ENCODE results near the gene STIP1. TPM values are rescaled to one million over a fixed set of nuclear protein-coding genes. Genes with fewer than 3 reads are reported as not detected.
A peak's percentile ranks its signal among the peaks of the same experiment; 100 is the strongest.

STIP1 gene
- total and polyA plus RNA-seq, 10 donors, result 30.1 to 111 (median 68.7) TPM

- no peak for TF ChIP-seq POLR2A (IDR thresholded peaks at IDR 0.05)
- TF ChIP-seq POLR2AphosphoS5 (IDR thresholded peaks at IDR 0.05), result no peak
- TF ChIP-seq CTCF (IDR thresholded peaks at IDR 0.05 in 8 of 11, conservative IDR thresholded peaks at IDR 0.05 in 3 of 11), result peak in 1 of 11 experiments; percentile 4
- 77 to 93% (median 86%) methylated on average over 10 to 15 of the region's 15 CpGs for WGBS, 5 donors
- peak overlapping the region in 4 of 8 donors; percentile 33 to 59 (median 48) for H3K27ac ChIP-seq
- H3K4me3 ChIP-seq, result no peak overlapping the region
- intact Hi-C loops (cut with DNase I; ENCODE audit: low total_unique reads), result loop anchor here (5.0 kb wide), 1 partner anchor 383 kb away; the partner anchor contains the start of gene ZFTA
- no peaks in the 10 kb centered on the region for H3K36me3 ChIP-seq
- H3K9me3 ChIP-seq, result no peaks in the 10 kb centered on the region
- H3K4me1 ChIP-seq, result peaks cover 13 to 73% (median 43%) of the 10 kb centered on the region in 6 donors
- DNase-seq, result no peak
- no peaks in the 10 kb centered on the region for H3K27me3 ChIP-seq (replicated peaks in 1 of 7)
Measured at GRCh38 chr11:64150051-64150450, 35.9 kb upstream of the STIP1 start.

- H3K36me3 ChIP-seq, result no peaks in the 10 kb centered on the region
- intact Hi-C loops (cut with DNase I; ENCODE audit: low total_unique reads), result loop anchor here (5.0 kb wide), 1 partner anchor 383 kb away; the partner anchor contains the start of gene ZFTA
- peak overlapping the region in 6 of 8 donors; percentile 19 to 59 (median 44) for H3K27ac ChIP-seq
- no peak overlapping the region for H3K4me3 ChIP-seq
- TF ChIP-seq CTCF (IDR thresholded peaks at IDR 0.05 in 8 of 11, conservative IDR thresholded peaks at IDR 0.05 in 3 of 11) (no peak), POLR2AphosphoS5 (IDR thresholded peaks at IDR 0.05) (peak in 2 of 3 donors; percentile 59 to 67)
- H3K4me1 ChIP-seq, result peaks cover 13 to 67% (median 41%) of the 10 kb centered on the region in 6 donors
- H3K9me3 ChIP-seq, result no peaks in the 10 kb centered on the region
- DNase-seq, result peak; percentile 81
- H3K27me3 ChIP-seq (replicated peaks in 1 of 7), result no peaks in the 10 kb centered on the region
- WGBS, 5 donors, result 67 to 76% (median 72%) methylated on average over 12 to 24 of the region's 24 CpGs
Measured at GRCh38 chr11:64150481-64151239, 35.3 kb upstream of the STIP1 start.

GRCh38 chr11:64151337-64151736 is 34.6 kb upstream of the STIP1 start:
- Histone ChIP-seq H3K27me3 (replicated peaks in 1 of 7) (no peaks in the 10 kb centered on the region), H3K36me3 (no peaks in the 10 kb centered on the region), H3K4me3 (no peak overlapping the region), H3K27ac (peak overlapping the region in 6 of 8 donors; percentile 19 to 59 (median 44)), H3K4me1 (peaks cover 13 to 60% (median 38%) of the 10 kb centered on the region in 6 donors), H3K9me3 (no peaks in the 10 kb centered on the region)
- TF ChIP-seq POLR2AphosphoS5 (IDR thresholded peaks at IDR 0.05) (no peak), POLR2A (IDR thresholded peaks at IDR 0.05) (no peak), CTCF (IDR thresholded peaks at IDR 0.05 in 8 of 11, conservative IDR thresholded peaks at IDR 0.05 in 3 of 11) (no peak)
- DNase-seq, result no peak
- WGBS, 5 donors, result 84 to 89% (median 87%) methylated on average over 6 to 8 of the region's 8 CpGs
- intact Hi-C loops (cut with DNase I; ENCODE audit: low total_unique reads), result loop anchor here (5.0 kb wide), 1 partner anchor 384 kb away; the partner anchor contains the start of gene ZFTA
